Mucosa of descending colon (tissue), 3 donors: ENCODE results near the gene TEX10. TPM values are rescaled to one million over a fixed set of nuclear protein-coding genes. Genes with fewer than 3 reads are reported as not detected.
"Not testable (repeated sequence)": the region's sequence is repeated elsewhere in the genome, so short reads cannot be mapped to it uniquely, and the experiment has no call there.

Source experiments
- ATAC-seq: fragments of 200-7000 bp; cut with Tn5 transposase; one replicate; pipeline ENCODE4 v1.9.1; 2020; ENCODE audit warnings: mild to moderate bottlenecking, moderate library complexity
- DNase-seq, 3 donors: peaks; one replicate each; pipeline ENCODE4 v3.0.0-alpha.2; 2020
- H3K36me3 ChIP-seq: fragments of 200-600 bp; one replicate; pipeline ENCODE4 v1.8.0; 2021; ENCODE audit warnings: low read depth, mild to moderate bottlenecking
- H3K4me1 ChIP-seq: fragments of 200-600 bp; one replicate; pipeline ENCODE4 v1.8.0; 2021; ENCODE audit warnings: low read depth, mild to moderate bottlenecking
- H3K4me3 ChIP-seq: fragments of 200-600 bp; one replicate; pipeline ENCODE4 v1.8.0; 2021; ENCODE audit warnings: mild to moderate bottlenecking
- H3K9me3 ChIP-seq: fragments of 200-600 bp; one replicate; pipeline ENCODE4 v1.8.0; 2021; ENCODE audit warnings: mild to moderate bottlenecking
- intact Hi-C, 2 donors: fragments of 100-400 bp; cut with DNase I in 1 of 2; cut with micrococcal nuclease in 1 of 2; formaldehyde crosslinking; loops; one replicate each; pipeline versions ENCODE4 v1.11.0 to v1.11.1; 2022; cut with DNase I, micrococcal nuclease
- total RNA-seq, 3 donors: library from RNA; stranded (reverse); fragmentation: NEBNext Ultra II Directional in 2 of 3; extraction: Animal tissue kit (Norgen Biotek cat#: 25700) in 2 of 3; gene quantifications; one replicate each; pipeline versions ENCODE4 v1.2.1 to v1.2.4, GENCODE V29; 2021 to 2023
- TF ChIP-seq, protein P1 (sequence below): fragments of 200-600 bp; IDR thresholded peaks from one replicate; pipeline ENCODE4 v1.8.0; 2022; ENCODE audit warnings: antibody characterized with exemption, mild to moderate bottlenecking
- donor health status: DM: no; HTN: no; CAD: no; lungs with moderate emphysema.
- donor health status: DM: no; HTN: no; CAD: no.
- donor health status: DM: no; HTN: yes; CAD: no.

TEX10 gene
- total RNA-seq, 3 donors from 2014 or later: 8.1 to 11.6 (median 11.0) TPM

- no peaks in the 10 kb centered on the region for H3K36me3 ChIP-seq
- peaks cover 12% of the 10 kb centered on the region for H3K4me1 ChIP-seq
- DNase-seq (no peak), ATAC-seq (no peak)
- intact Hi-C loops: no loop called here
- TF ChIP-seq, protein P1, sequence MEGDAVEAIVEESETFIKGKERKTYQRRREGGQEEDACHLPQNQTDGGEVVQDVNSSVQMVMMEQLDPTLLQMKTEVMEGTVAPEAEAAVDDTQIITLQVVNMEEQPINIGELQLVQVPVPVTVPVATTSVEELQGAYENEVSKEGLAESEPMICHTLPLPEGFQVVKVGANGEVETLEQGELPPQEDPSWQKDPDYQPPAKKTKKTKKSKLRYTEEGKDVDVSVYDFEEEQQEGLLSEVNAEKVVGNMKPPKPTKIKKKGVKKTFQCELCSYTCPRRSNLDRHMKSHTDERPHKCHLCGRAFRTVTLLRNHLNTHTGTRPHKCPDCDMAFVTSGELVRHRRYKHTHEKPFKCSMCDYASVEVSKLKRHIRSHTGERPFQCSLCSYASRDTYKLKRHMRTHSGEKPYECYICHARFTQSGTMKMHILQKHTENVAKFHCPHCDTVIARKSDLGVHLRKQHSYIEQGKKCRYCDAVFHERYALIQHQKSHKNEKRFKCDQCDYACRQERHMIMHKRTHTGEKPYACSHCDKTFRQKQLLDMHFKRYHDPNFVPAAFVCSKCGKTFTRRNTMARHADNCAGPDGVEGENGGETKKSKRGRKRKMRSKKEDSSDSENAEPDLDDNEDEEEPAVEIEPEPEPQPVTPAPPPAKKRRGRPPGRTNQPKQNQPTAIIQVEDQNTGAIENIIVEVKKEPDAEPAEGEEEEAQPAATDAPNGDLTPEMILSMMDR: no peak
- no peaks in the 10 kb centered on the region for H3K9me3 ChIP-seq
- no peak overlapping the region for H3K4me3 ChIP-seq
Measured at GRCh38 chr9:100346836-100347235, 5.9 kb downstream of the TEX10 start.

- no peak for DNase-seq
- no peak for ATAC-seq
- Histone ChIP-seq H3K36me3 (no peaks in the 10 kb centered on the region), H3K4me1 (no peaks in the 10 kb centered on the region), H3K9me3 (no peaks in the 10 kb centered on the region), H3K4me3 (no peak overlapping the region)
- intact Hi-C loops: no loop called here
- TF ChIP-seq, protein P1: no peak
Measured at GRCh38 chr9:100341889-100342288, 10.9 kb downstream of the TEX10 start.

- no peaks in the 10 kb centered on the region for H3K9me3 ChIP-seq
- H3K4me3 ChIP-seq: no peak overlapping the region
- intact Hi-C loops: no loop called here
Measured at GRCh38 chr9:100340224-100340623, 12.5 kb downstream of the TEX10 start.

GRCh38 chr9:100338736-100339135 is 14.0 kb downstream of the TEX10 start:
- H3K9me3 ChIP-seq, H3K4me3 ChIP-seq, ATAC-seq, intact Hi-C loops, H3K4me1 ChIP-seq, H3K36me3 ChIP-seq, DNase-seq: not testable (repeated sequence)

More at GRCh38 chr9:100340224-100340623, 12.5 kb downstream of the TEX10 start:
- no peak for DNase-seq
- H3K36me3 ChIP-seq: no peaks in the 10 kb centered on the region
- H3K4me1 ChIP-seq: no peaks in the 10 kb centered on the region
- TF ChIP-seq, protein P1: no peak
- no peak for ATAC-seq

GRCh38 chr9:100324594-100325200 is 28.0 kb downstream of the TEX10 start:
- intact Hi-C loops: no loop called here
- TF ChIP-seq, protein P1: no peak

GRCh38 chr9:100322954-100323536 is 29.7 kb downstream of the TEX10 start:
- DNase-seq (peak in 1 of 3 donors; percentile 52), ATAC-seq (no peak)

More at GRCh38 chr9:100324594-100325200, 28.0 kb downstream of the TEX10 start:
- no peaks in the 10 kb centered on the region for H3K9me3 ChIP-seq
- H3K4me3 ChIP-seq: no peak overlapping the region
- ATAC-seq (no peak), DNase-seq (no peak)
- H3K4me1 ChIP-seq: no peaks in the 10 kb centered on the region
- no peaks in the 10 kb centered on the region for H3K36me3 ChIP-seq

More at GRCh38 chr9:100322954-100323536, 29.7 kb downstream of the TEX10 start:
- Histone ChIP-seq H3K4me3 (no peak overlapping the region), H3K9me3 (no peaks in the 10 kb centered on the region), H3K4me1 (no peaks in the 10 kb centered on the region), H3K36me3 (no peaks in the 10 kb centered on the region)
- TF ChIP-seq, protein P1: peak; percentile 41
- intact Hi-C loops: no loop called here
